Neural progenitor cell (in vitro differentiated cells): ENCODE results near the gene FAM180B.

ENCODE experiments used
- EZH2 ChIP-seq: fragments of 200-600 bp; sonication (generic); IDR thresholded peaks from 2 replicates; pipeline ENCODE4 v1.6.1; 2017; ENCODE audit warnings: antibody characterized with exemption, mild to moderate bottlenecking, moderate library complexity
- EZH2phosphoT487 ChIP-seq: fragments of 200-600 bp; sonication (generic); IDR thresholded peaks from 2 replicates; pipeline ENCODE4 v1.6.1; 2017; ENCODE audit warnings: antibody characterized with exemption
- TF ChIP-seq, protein P1 (sequence below): fragments of 200-600 bp; sonication (generic); IDR thresholded peaks from 2 replicates; pipeline ENCODE4 v1.5.1; 2017; ENCODE audit warnings: antibody characterized with exemption, mild to moderate bottlenecking

DNA sequence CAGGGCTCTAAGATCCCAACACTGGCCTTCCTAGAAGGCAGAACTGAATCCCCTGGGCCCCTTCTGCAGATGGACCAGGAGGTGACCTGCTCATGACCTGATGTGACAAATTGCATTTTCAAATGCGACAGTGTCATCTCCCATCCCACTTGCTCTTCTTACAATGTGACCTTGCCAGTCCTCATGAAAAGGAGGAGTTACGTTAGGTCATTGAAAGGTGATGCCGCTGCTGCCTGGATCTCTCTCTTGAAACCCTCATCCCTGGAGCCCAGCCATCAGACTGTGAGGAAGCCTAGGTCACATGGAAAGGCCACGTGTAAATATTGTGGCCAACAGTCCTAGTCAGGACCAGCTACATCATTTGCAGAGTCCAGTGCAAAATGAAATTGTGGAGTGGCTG is 13.4 kb downstream of the FAM180B start:
- TF ChIP-seq, protein P1, sequence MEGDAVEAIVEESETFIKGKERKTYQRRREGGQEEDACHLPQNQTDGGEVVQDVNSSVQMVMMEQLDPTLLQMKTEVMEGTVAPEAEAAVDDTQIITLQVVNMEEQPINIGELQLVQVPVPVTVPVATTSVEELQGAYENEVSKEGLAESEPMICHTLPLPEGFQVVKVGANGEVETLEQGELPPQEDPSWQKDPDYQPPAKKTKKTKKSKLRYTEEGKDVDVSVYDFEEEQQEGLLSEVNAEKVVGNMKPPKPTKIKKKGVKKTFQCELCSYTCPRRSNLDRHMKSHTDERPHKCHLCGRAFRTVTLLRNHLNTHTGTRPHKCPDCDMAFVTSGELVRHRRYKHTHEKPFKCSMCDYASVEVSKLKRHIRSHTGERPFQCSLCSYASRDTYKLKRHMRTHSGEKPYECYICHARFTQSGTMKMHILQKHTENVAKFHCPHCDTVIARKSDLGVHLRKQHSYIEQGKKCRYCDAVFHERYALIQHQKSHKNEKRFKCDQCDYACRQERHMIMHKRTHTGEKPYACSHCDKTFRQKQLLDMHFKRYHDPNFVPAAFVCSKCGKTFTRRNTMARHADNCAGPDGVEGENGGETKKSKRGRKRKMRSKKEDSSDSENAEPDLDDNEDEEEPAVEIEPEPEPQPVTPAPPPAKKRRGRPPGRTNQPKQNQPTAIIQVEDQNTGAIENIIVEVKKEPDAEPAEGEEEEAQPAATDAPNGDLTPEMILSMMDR: no peak
- no peak for TF ChIP-seq EZH2
- TF ChIP-seq EZH2phosphoT487: no peak
